HG02588 (cell line): ENCODE results near the gene GOLGA6B.
"Not testable (repeated sequence)": the region's sequence is repeated elsewhere in the genome, so short reads cannot be mapped to it uniquely, and the experiment has no call there.

Source experiments
- ATAC-seq: cut with Tn5 transposase; IDR thresholded peaks from one replicate; pipeline ENCODE4 v1.9.1; 2021; ENCODE audit warnings: mild to moderate bottlenecking, moderate library complexity; ENCODE audit not compliant: unreplicated experiment

Gene GOLGA6B

GRCh38 chr15:72663931-72664330 is 9.4 kb downstream of the GOLGA6B start:
- ATAC-seq = not testable (repeated sequence)

- ATAC-seq = not testable (repeated sequence)
These were observed 11.2 kb downstream of the GOLGA6B start for GRCh38 chr15:72665706-72666105.

- ATAC-seq = not testable (repeated sequence)
These were observed 15.3 kb downstream of the GOLGA6B start for GRCh38 chr15:72669803-72670202.

GRCh38 chr15:72670656-72671352 is 16.3 kb downstream of the GOLGA6B start:
- peak; percentile 71 for ATAC-seq

- ATAC-seq = no peak
These were observed 17.0 kb downstream of the GOLGA6B start for GRCh38 chr15:72671525-72671924.

GRCh38 chr15:72676838-72677237 is 22.3 kb downstream of the GOLGA6B start:
- ATAC-seq = no peak

- ATAC-seq = no peak
These were observed 26.4 kb downstream of the GOLGA6B start for GRCh38 chr15:72680931-72681330.

- ATAC-seq = no peak
These were observed 28.3 kb downstream of the GOLGA6B start for GRCh38 chr15:72682772-72683171.

- ATAC-seq = no peak
These were observed 30.9 kb downstream of the GOLGA6B start for GRCh38 chr15:72685301-72685924.

- ATAC-seq = peak; percentile 96
These were observed 31.7 kb downstream of the GOLGA6B start, which contains the start of the genes BBS4 and HIGD2B for GRCh38 chr15:72685925-72686794. TSS of gene BBS4 (plus strand) at chr15:72686207. CDS start at chr15:72686228, 21 bp downstream. TSS of gene HIGD2B (minus strand) at chr15:72686182. CDS start at chr15:72676374, 9,808 bp downstream.

- no peak for ATAC-seq
These were observed 34.2 kb downstream of the GOLGA6B start for GRCh38 chr15:72688697-72689096.

GRCh38 chr15:72690938-72691337 is 36.4 kb downstream of the GOLGA6B start:
- no peak for ATAC-seq

- ATAC-seq = no peak
These were observed 44.4 kb downstream of the GOLGA6B start for GRCh38 chr15:72698938-72699337.

GRCh38 chr15:72700076-72700475 is 45.6 kb downstream of the GOLGA6B start:
- no peak for ATAC-seq

GRCh38 chr15:72706266-72706665 is 51.8 kb downstream of the GOLGA6B start:
- ATAC-seq = no peak

GRCh38 chr15:72708551-72709303 is 54.2 kb downstream of the GOLGA6B start:
- ATAC-seq = not testable (repeated sequence)
